Hair follicle dermal papilla cell (primary cell): Measurements from ENCODE around the gene CUL7. TPM values are rescaled to one million over a fixed set of nuclear protein-coding genes. Genes with fewer than 3 reads are reported as not detected.

Source experiments
- total RNA-seq: library from RNA; depleted of rRNA; stranded (reverse); fragments of >200 nt; gene quantifications from 2 replicates; pipeline ENCODE4 v1.2.3, GENCODE V29; 2012

Gene CUL7
- total RNA-seq, result 87.6 and 93.6 TPM in 2 replicates

DNA sequence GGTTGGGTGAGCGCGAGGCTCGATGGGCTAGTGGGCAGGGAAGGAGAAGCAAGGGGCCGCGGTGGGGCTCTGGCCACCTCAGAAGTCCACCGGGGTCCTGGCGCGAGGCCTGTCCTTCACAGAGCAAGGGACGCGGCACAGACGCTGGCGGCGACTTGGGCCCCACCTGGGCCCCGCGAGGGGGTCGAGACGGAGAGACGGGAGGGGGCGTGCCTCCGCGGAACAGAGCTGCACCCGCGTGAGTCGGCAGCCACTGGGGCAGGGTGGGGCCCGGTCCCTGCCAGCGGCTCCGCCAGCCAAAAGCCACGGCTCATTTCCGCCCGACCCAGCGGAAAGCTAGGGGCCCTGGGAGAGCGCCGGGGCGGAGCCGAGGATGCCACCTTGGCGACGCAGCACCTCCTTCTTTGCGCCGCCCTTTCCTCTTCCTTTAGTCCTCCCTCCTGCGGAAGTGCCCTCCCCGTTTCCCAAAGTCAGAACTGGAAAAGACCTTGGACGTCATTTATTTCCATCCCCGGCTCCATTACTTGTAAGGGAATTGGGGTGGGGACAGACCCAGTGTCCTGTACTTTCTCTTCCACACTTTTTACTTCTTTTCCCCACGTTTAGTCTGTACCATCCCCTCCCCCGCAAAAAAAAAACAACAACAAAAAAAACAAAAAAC, at the start of gene CUL7:
CUL7 (minus strand) TSS at position 307 of the 661 bp plus-strand sequence. CDS start 1,063 bp downstream, outside the sequence.

DNA sequence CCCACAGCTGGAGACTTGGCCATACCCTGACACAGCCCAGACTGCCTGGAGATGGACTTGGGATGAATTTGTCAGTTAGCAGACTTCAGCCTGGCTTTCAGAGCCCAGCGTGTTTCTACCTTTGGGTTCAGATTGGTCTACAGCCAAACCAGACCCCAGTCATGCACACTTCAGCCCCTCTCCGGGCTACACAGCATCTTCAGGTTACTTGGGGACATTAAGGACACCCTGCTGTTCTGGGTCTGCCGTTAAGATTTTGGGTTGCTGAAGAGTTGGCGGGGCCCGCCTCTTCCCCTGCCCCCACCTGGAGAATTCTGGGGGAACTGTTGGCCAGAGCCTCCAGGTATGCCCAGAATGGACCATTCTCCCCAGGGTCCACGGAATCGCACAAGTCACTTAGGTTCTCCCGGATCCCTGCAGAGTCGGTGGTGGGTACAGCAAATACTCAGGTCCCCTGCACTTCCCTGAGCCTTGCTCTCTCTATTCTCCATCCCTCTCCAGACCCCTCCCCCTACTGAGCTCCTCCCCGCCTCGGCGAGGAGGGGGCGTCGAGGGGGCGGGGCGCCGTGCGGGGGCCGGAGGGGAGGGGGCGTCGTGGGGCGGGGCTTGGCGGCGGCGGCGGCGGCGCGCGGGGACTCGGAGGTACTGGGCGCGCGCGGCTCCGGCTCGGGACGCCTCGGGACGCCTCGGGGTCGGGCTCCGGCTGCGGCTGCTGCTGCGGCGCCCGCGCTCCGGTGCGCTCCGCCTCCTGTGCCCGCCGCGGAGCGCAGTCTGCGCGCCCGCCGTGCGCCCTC, 22.2 kb upstream of the CUL7 start, which contains the start of gene PTK7:
PTK7 (plus strand) TSS at position 645 of the 794 bp plus-strand sequence. CDS start 175 bp downstream, outside the sequence.

DNA sequence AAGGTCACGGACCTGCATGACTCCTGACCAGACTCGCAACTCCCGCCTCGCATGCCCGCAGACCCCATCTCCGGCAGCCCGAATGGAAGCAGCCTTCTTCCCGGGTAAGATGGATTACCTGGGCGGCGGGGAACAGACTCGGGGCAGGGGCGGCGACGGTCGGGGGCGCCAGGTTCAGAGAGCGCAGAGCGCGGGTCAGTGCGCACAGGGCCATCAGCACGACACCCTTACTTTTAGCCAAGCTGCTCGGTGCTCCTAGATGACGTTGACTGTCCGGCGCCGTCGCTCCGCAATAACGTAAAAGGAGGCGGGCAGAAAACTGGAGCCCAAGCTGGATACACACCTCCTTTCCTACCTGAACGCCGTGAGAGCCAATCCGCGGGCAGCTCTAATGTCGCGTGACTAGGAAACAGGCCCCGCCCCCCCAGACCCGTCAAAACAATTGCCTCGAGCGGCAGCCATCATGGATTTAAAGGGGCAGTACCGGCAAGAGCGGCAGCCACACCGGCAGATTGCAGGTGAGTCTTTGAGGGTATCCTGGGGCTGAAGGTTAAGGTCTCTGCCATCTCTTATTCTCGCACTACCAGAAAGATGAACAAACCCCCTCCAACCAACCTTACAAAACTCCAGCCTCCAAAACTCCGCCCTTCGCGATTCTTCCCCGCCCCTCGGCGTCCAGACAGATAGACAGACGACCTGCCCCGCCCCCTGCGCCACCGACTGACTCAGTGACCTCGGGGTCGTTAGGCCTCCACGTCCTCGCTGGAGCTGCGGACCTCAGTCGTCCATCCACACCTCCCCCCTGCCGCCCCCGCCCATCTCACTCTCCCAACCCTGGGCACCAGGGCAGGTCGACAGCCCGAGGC, 5.8 kb upstream of the CUL7 start, which contains the start of the genes KLC4 and MRPL2:
KLC4 (plus strand) TSS at position 464 of the 866 bp plus-strand sequence. CDS start 1,705 bp downstream, outside the sequence.
MRPL2 (minus strand) TSS at position 267 of the 866 bp plus-strand sequence; CDS start at position 214, 53 bp downstream.

DNA sequence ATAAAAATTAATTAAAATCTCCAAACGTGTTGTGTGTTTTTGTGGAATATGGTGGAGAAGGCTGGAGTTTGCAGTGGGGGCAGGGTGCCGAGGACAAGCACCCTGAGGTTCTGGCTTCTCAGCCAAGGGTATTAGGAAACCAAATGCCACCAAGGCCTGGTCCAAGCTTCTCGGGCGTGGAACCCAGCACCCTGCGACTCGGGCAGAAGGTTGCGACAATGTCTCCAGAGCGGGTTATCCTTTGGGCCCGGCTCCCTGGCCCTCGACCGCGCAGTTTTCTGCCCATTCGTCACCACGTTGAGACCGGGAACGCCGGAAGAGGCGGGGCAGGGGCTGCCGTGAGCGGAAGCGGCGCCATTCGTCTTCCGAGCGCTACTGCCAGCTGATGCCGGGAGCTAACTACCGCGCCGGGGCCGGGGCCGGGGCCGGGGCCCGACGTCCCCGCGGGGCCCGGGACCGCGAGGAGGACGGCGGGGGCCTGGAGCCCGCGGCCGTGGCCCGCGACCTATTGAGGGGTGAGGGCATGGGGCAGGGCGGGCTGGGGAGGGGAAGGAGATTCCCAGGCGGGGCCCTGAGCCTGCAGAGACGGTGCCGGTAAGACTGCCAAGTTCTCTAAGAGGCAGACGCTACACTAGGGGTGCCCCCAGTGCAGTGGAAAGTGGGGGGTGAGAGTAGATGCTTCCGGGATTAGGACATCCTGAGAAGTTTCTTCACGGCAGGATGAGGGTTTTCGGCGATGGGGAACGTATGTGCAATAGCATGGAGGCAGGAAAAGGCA, 32.2 kb downstream of the CUL7 start, which contains the start of gene RRP36:
RRP36 (plus strand) TSS at position 354 of the 778 bp plus-strand sequence; CDS start at position 386, 32 bp downstream.

GRCh38 chr6:43013843-43014433, 39.7 kb downstream of the CUL7 start, which contains the start of the genes KLHDC3 and MEA1:
Gene KLHDC3, plus strand, starts transcription at chr6:43014249. Its CDS starts 2,944 bp downstream, at chr6:43017193.
Gene MEA1, minus strand, starts transcription at chr6:43013946. Its CDS starts 133 bp downstream, at chr6:43013813.

Other genes starting within 250 kb of the CUL7 start
- gene RPL7L1, start 174.2 kb downstream of the CUL7 start, total RNA-seq, result 81.2 and 95.1 TPM in 2 replicates
- gene PTCRA, start 137.8 kb downstream of the CUL7 start, total RNA-seq, result not detected in 2 replicates
- gene CNPY3, start 124.4 kb downstream of the CUL7 start, total RNA-seq, result 31.5 and 36.7 TPM in 2 replicates
- gene GNMT, start 93.1 kb downstream of the CUL7 start, total RNA-seq, result 0.16 and 0.36 TPM in 2 replicates
- 32.2 and 48.8 TPM in 2 replicates for gene PEX6, start 74.7 kb downstream of the CUL7 start, total RNA-seq
- 36.2 and 41.2 TPM in 2 replicates for gene PPP2R5D, start 69.3 kb downstream of the CUL7 start, total RNA-seq
- gene MEA1, start 39.9 kb downstream of the CUL7 start, total RNA-seq, result 26.4 and 29.3 TPM in 2 replicates
- gene KLHDC3, start 39.6 kb downstream of the CUL7 start, total RNA-seq, result 111 and 112 TPM in 2 replicates
- gene RRP36, start 32.2 kb downstream of the CUL7 start, total RNA-seq, result 75.5 and 82.8 TPM in 2 replicates
- 13.7 and 14.4 TPM in 2 replicates for gene MRPL2, start 5.6 kb upstream of the CUL7 start, total RNA-seq
- gene KLC4, start 5.8 kb upstream of the CUL7 start, total RNA-seq, result 17.2 and 20.1 TPM in 2 replicates
- gene PTK7, start 22.5 kb upstream of the CUL7 start, total RNA-seq, result 361 and 514 TPM in 2 replicates
- 59.1 and 64.4 TPM in 2 replicates for gene SRF, start 117.4 kb upstream of the CUL7 start, total RNA-seq
- 21.9 and 32.8 TPM in 2 replicates for gene CUL9, start 128.3 kb upstream of the CUL7 start, total RNA-seq
- 31.8 and 43.1 TPM in 2 replicates for gene DNPH1, start 175.6 kb upstream of the CUL7 start, total RNA-seq
- under 0.01 TPM in 1 of 2 replicates, not detected in the other for gene TTBK1, start 189.6 kb upstream of the CUL7 start, total RNA-seq
- not detected in 2 replicates for gene SLC22A7, start 244.4 kb upstream of the CUL7 start, total RNA-seq